HepG2 (cell line): ENCODE results near the gene OR1B1. TPM values are rescaled to one million over a fixed set of nuclear protein-coding genes. Genes with fewer than 3 reads are reported as not detected.

Source experiments
- ATAC-seq: fragments of 200-7000 bp; cut with Tn5 transposase; 3 replicates; pipeline ENCODE4 v1.9.1; 2020; ENCODE audit warnings: mild to moderate bottlenecking, moderate library complexity
- BruUV-seq: library from RNA; stranded (reverse); fragments of 400-500 nt; replicated peaks from 2 replicates; lab custom pipeline; 2021; lab: Mats Ljungman, UMichigan
- CTCF ChIA-PET: fragments of 300-600 bp; formaldehyde crosslinking; extraction: SDS; loops from one replicate; lab custom pipeline; 2021; ENCODE audit warnings: low total read pairs, inconsistent platforms, low intra/inter-chr PET ratio; lab: Yijun Ruan, JAX
- POLR2A ChIA-PET: fragments of 350-600 bp; sonication (Branson Sonifier 250); formaldehyde crosslinking; loops from one replicate; lab custom pipeline; 2020; ENCODE audit warnings: antibody characterized with exemption, inconsistent platforms; lab: Yijun Ruan, JAX
- DNase-seq: peaks from one replicate; pipeline ENCODE4 v3.0.0-alpha.2; 2015; ENCODE audit warnings: low spot score
- FAIRE-seq: peaks from 3 replicates; lab custom pipeline; 2011; peaks lifted over from hg19 to GRCh38; lab: Jason Lieb, UNC
- H2AFZ ChIP-seq: one replicate; pipeline ENCODE4 v1.6.1; 2011; ENCODE audit warnings: low read length, inconsistent platforms
- H3K27ac ChIP-seq: fragments of 300-600 bp; 3 replicates; pipeline ENCODE4 v1.8.0; 2011; ENCODE audit warnings: mixed run types, mild to moderate bottlenecking, mixed read lengths, low read length, inconsistent platforms; ENCODE audit not compliant: insufficient read depth; ENCODE audit errors: extremely low read length
- H3K27me3 ChIP-seq, 2 experiments: fragments of 200-600 bp in 1 of 2; 2 replicates in 1 of 2; 3 replicates in 1 of 2; pipeline versions ENCODE4 v1.6.0 to v1.8.0; 2011; ENCODE audit warnings: low read length in 2 of 2, mild to moderate bottlenecking in 2 of 2, moderate library complexity in 2 of 2, inconsistent platforms in 1 of 2; ENCODE audit not compliant: insufficient read depth in 2 of 2, control insufficient read depth in 1 of 2
- H3K36me3 ChIP-seq, 2 experiments: fragments of 200-600 bp in 1 of 2; replicated peaks in 1 of 2; 2 replicates in 1 of 2; 3 replicates in 1 of 2; pipeline versions ENCODE4 v1.5.1 to v1.8.0; 2011; ENCODE audit warnings: low read length in 2 of 2, inconsistent platforms in 1 of 2; ENCODE audit not compliant: insufficient read depth in 2 of 2, control insufficient read depth in 1 of 2
- H3K4me1 ChIP-seq: 2 replicates; pipeline ENCODE4 v1.5.1; 2012; ENCODE audit warnings: low read length, inconsistent platforms; ENCODE audit not compliant: insufficient read depth
- H3K4me2 ChIP-seq: 2 replicates; pipeline ENCODE4 v1.6.0; 2011; ENCODE audit warnings: low read depth, low read length, inconsistent platforms
- H3K4me3 ChIP-seq, 3 experiments: fragments of 200-600 bp in 1 of 3; sonication (generic), shearing (Covaris generic) in 1 of 3; replicated peaks in 1 of 3; 2 replicates each; pipeline ENCODE4 v1.5.1; 2011 to 2016; ENCODE audit warnings: low read length in 3 of 3, inconsistent platforms in 2 of 3, low read depth in 2 of 3, mild to moderate bottlenecking in 2 of 3, control low read depth in 1 of 3, mixed read lengths in 1 of 3; ENCODE audit not compliant: insufficient read depth in 1 of 3
- H3K79me2 ChIP-seq: one replicate; pipeline ENCODE4 v1.6.1; 2011; ENCODE audit warnings: low read length, inconsistent platforms; ENCODE audit not compliant: insufficient read depth
- H3K9ac ChIP-seq: 2 replicates; pipeline ENCODE4 v1.6.0; 2011; ENCODE audit warnings: mild to moderate bottlenecking, low read depth, low read length, inconsistent platforms; ENCODE audit not compliant: insufficient read depth
- H3K9me3 ChIP-seq: 2 replicates; pipeline ENCODE4 v1.5.1; 2012; ENCODE audit warnings: mild to moderate bottlenecking, low read length
- H4K20me1 ChIP-seq: 2 replicates; pipeline ENCODE4 v1.6.0; 2011; ENCODE audit warnings: inconsistent platforms, mild to moderate bottlenecking, low read length, moderate library complexity; ENCODE audit not compliant: insufficient read depth
- HOMEZ ChIP-seq: IDR thresholded peaks from 2 replicates; pipeline ENCODE4 v1.6.1; 2016; ENCODE audit warnings: low read depth
- MZF1 ChIP-seq: sonication (generic); formaldehyde crosslinking; IDR thresholded peaks from 2 replicates; pipeline ENCODE4 v1.8.1; 2023; ENCODE audit warnings: mild to moderate bottlenecking, missing genetic modification reagents, borderline replicate concordance
- NFRKB ChIP-seq: fragments of 450-650 bp; IDR thresholded peaks from 2 replicates; pipeline ENCODE4 v1.6.1; 2017
- TRAFD1 ChIP-seq: sonication (generic); formaldehyde crosslinking; IDR thresholded peaks from 2 replicates; pipeline ENCODE4 v1.5.1; 2020; ENCODE audit warnings: missing genetic modification reagents, mild to moderate bottlenecking, borderline replicate concordance
- YY1 ChIP-seq: IDR thresholded peaks from 2 replicates; pipeline ENCODE4 v1.6.1; 2011; ENCODE audit warnings: low read length, low read depth, moderate library complexity, mild to moderate bottlenecking; ENCODE audit not compliant: insufficient read depth, insufficient replicate concordance
- ZNF546 ChIP-seq: sonication (generic); formaldehyde crosslinking; conservative IDR thresholded peaks from 2 replicates; pipeline ENCODE4 v1.8.1; 2023; ENCODE audit warnings: mild to moderate bottlenecking, missing genetic modification reagents
- ZNF574 ChIP-seq: sonication (generic); formaldehyde crosslinking; IDR thresholded peaks from 2 replicates; pipeline ENCODE4 v1.4.0; 2020; ENCODE audit warnings: missing genetic modification reagents
- WGBS: methylation state at CpG from one replicate; pipeline ENCODE4 v1.1.6; 2017; ENCODE audit warnings: low lambda C conversion rate; 5-methylcytosine and 5-hydroxymethylcytosine counted together
- in situ Hi-C: cut with HindIII; loops from 2 replicates; pipeline ENCODE4 v1.10.0; 2017; ENCODE audit warnings: low pct_unique_long_range_greater_than_20kb; ENCODE audit not compliant: extremely low pct_ligation_motif_present
- intact Hi-C: fragments of 100-400 bp; cut with micrococcal nuclease; formaldehyde crosslinking; loops from one replicate; pipeline ENCODE4 v1.10.0; 2022; ENCODE audit not compliant: unreplicated experiment
- polyA plus RNA-seq, 8 experiments: library from polyadenylated mRNA; depleted of rRNA in 3 of 8; stranded (reverse) in 7 of 8; unstranded in 1 of 8; fragments of >200 nt; fragmentation: Illumina TruSeq in 4 of 8; extraction: Trizol in 4 of 8; gene quantifications; 2 replicates each; pipeline versions ENCODE4 v1.2.1 to v1.2.3, GENCODE V29; 2011 to 2016; ENCODE audit warnings: low read depth in 4 of 8, missing spikeins in 1 of 8, mixed read lengths in 1 of 8; ENCODE audit not compliant: insufficient read depth in 1 of 8
- total RNA-seq, 5 experiments: library from RNA; depleted of rRNA; stranded (reverse); fragments of >200 nt; fragmentation: Illumina TruSeq; extraction: Trizol; gene quantifications; 2 replicates each; pipeline ENCODE4 v1.2.3, GENCODE V29; 2016; ENCODE audit warnings: low read depth in 1 of 5
- TF ChIP-seq, protein P1 (sequence below), 2 experiments: IDR thresholded peaks; 2 replicates each; pipeline ENCODE4 v1.6.1; 2011 to 2012; ENCODE audit warnings: low read length in 2 of 2, borderline replicate concordance in 1 of 2, low read depth in 1 of 2, mild to moderate bottlenecking in 1 of 2, moderate library complexity in 1 of 2
- TF ChIP-seq, protein P2 (sequence below): sonication (generic); formaldehyde crosslinking; IDR thresholded peaks from 2 replicates; pipeline ENCODE4 v1.4.0; 2020; ENCODE audit warnings: mild to moderate bottlenecking, missing genetic modification reagents
- TF ChIP-seq, protein P3 (sequence below): sonication (generic); formaldehyde crosslinking; IDR thresholded peaks from 2 replicates; pipeline ENCODE4 v1.5.1; 2020; ENCODE audit warnings: missing genetic modification reagents, mild to moderate bottlenecking, borderline replicate concordance

Gene OR1B1
- total and polyA plus RNA-seq, 2 of the 13 experiments (the other 11 are each of a cell fraction or from before 2014, with no cell fraction given), result not detected

- ChIA-PET CTCF (no interaction called here), POLR2A (no interaction called here)
- no peak overlapping the region for H3K4me3 ChIP-seq
- no peak overlapping the region for H3K4me2 ChIP-seq
- no peaks in the 10 kb centered on the region for H3K36me3 ChIP-seq
- in situ Hi-C loops (no loop called here), intact Hi-C loops (no loop called here)
- no peak overlapping the region for H3K27ac ChIP-seq
- no peak for DNase-seq
- H3K9me3 ChIP-seq, result no peaks in the 10 kb centered on the region
- H4K20me1 ChIP-seq, result no peaks in the 10 kb centered on the region
- no peaks in the 10 kb centered on the region for H3K79me2 ChIP-seq
- TF ChIP-seq ZNF574 (CRISPR knock-in tag), result no peak
- TF ChIP-seq TRAFD1 (CRISPR knock-in tag), result no peak
- TF ChIP-seq MZF1 (CRISPR knock-in tag), result no peak
- no peak for TF ChIP-seq HOMEZ (CRISPR knock-in tag)
- TF ChIP-seq, protein P1, sequence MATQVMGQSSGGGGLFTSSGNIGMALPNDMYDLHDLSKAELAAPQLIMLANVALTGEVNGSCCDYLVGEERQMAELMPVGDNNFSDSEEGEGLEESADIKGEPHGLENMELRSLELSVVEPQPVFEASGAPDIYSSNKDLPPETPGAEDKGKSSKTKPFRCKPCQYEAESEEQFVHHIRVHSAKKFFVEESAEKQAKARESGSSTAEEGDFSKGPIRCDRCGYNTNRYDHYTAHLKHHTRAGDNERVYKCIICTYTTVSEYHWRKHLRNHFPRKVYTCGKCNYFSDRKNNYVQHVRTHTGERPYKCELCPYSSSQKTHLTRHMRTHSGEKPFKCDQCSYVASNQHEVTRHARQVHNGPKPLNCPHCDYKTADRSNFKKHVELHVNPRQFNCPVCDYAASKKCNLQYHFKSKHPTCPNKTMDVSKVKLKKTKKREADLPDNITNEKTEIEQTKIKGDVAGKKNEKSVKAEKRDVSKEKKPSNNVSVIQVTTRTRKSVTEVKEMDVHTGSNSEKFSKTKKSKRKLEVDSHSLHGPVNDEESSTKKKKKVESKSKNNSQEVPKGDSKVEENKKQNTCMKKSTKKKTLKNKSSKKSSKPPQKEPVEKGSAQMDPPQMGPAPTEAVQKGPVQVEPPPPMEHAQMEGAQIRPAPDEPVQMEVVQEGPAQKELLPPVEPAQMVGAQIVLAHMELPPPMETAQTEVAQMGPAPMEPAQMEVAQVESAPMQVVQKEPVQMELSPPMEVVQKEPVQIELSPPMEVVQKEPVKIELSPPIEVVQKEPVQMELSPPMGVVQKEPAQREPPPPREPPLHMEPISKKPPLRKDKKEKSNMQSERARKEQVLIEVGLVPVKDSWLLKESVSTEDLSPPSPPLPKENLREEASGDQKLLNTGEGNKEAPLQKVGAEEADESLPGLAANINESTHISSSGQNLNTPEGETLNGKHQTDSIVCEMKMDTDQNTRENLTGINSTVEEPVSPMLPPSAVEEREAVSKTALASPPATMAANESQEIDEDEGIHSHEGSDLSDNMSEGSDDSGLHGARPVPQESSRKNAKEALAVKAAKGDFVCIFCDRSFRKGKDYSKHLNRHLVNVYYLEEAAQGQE (IDR thresholded peaks at IDR 0.05; ENCODE audit: borderline replicate concordance in 1 of 2, low read depth in 1 of 2, low read length in 2 of 2), result no peak
- TF ChIP-seq, protein P2, sequence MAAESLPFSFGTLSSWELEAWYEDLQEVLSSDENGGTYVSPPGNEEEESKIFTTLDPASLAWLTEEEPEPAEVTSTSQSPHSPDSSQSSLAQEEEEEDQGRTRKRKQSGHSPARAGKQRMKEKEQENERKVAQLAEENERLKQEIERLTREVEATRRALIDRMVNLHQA (CRISPR knock-in tag), result no peak
- TF ChIP-seq, protein P3, sequence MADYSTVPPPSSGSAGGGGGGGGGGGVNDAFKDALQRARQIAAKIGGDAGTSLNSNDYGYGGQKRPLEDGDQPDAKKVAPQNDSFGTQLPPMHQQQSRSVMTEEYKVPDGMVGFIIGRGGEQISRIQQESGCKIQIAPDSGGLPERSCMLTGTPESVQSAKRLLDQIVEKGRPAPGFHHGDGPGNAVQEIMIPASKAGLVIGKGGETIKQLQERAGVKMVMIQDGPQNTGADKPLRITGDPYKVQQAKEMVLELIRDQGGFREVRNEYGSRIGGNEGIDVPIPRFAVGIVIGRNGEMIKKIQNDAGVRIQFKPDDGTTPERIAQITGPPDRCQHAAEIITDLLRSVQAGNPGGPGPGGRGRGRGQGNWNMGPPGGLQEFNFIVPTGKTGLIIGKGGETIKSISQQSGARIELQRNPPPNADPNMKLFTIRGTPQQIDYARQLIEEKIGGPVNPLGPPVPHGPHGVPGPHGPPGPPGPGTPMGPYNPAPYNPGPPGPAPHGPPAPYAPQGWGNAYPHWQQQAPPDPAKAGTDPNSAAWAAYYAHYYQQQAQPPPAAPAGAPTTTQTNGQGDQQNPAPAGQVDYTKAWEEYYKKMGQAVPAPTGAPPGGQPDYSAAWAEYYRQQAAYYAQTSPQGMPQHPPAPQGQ (CRISPR knock-in tag), result no peak
- no peak for TF ChIP-seq NFRKB
- TF ChIP-seq ZNF546 (CRISPR knock-in tag), result no peak
- no peak for TF ChIP-seq YY1
- TF ChIP-seq, all 625 proteins: peak for 0
- H2AFZ ChIP-seq, result no peak overlapping the region
- ATAC-seq (no peak), FAIRE-seq (no peak)
- BruUV-seq, result no TSS peak
- no peaks in the 10 kb centered on the region for H3K27me3 ChIP-seq
- 30% methylated on average over 5 of the region's 5 CpGs for WGBS
- no peak overlapping the region for H3K9ac ChIP-seq
- no peaks in the 10 kb centered on the region for H3K4me1 ChIP-seq
Observed at GRCh38 chr9:122579874-122580273, 77.6 kb downstream of the OR1B1 start.
